ENCODE data around the gene SCARB2.
A peak's percentile ranks its signal among the peaks of the same experiment; 100 is the strongest.

SCARB2 gene

DNA sequence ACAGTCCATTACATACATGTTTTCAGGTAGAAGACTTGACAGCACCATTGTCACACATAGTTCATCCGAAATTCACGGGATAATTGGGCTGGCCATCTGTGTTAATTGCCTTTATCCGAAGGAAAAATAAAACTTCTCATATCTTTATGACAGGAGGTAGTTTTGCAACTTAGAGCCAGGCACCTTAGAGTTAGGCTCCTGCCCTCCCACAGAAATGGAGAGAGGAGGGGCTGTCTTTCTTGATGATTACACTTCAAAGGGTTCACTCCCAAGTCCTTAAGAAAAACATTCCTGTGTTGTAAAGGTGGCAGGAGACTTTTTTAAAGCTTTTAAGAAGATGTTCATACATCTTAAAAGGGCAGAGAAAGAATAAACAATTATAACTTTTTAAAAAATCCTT is 10.5 kb upstream of the SCARB2 start:
- DNase-seq = no peak

- no peak for DNase-seq
Measured at GRCh38 chr4:76219299-76220055, 5.9 kb upstream of the SCARB2 start.

- no peak for DNase-seq
Measured at GRCh38 chr4:76216975-76217814, 3.6 kb upstream of the SCARB2 start.

GRCh38 chr4:76216524-76216923 is 2.9 kb upstream of the SCARB2 start:
- DNase-seq = no peak

DNA sequence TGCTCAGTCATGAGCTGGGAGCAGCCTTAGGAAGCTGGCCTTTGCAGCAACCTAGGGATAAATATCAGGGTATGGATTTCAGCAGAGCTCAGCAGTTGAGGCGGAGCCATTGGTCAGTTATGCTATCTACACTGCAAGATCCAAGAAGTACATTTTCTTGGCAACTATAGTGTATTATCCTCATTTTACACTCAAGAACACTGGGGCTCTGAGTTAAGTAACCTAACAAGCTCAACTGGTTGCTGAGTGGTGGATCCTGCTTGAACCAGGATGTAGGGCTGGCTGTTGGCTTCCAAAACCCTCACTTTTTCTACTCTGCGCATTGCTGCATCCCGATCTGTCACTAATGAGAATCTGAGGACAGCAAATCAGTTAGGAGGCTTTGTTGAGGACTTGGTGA is 1.5 kb upstream of the SCARB2 start:
- DNase-seq = no peak

GRCh38 chr4:76214177-76214675 is 602 bp upstream of the SCARB2 start:
- DNase-seq = no peak

DNA sequence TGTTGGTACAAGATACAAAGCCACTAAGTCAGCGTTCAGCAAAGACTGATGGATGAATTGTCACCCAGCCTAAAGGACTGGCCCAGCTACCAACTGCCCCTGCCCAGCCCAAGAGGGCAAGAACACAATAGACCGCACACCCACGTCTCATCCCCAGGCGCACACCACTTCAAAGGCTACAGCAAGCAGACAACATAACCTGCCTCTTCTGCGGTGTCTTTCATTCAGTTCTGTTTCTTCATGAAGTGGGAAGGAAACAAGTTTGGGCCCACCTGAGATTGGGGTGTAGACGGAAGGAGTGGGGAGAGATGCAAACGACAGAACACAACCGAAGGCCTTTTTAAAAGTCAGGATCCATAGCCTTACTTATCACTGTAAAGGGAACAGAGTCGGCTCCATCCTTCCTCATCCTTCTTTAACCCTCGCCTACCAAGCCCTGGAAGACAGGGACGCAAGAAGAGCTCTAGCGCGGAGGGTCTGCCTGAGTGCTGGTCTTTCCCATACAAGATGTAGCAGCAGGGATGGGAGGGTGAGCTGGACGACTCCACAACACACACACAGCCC is 691 bp downstream of the SCARB2 start:
- peak; percentile 69 for DNase-seq

GRCh38 chr4:76211769-76212708 is 1.6 kb downstream of the SCARB2 start:
- DNase-seq = no peak

- no peak for DNase-seq
Measured at GRCh38 chr4:76210452-76210851, 3.2 kb downstream of the SCARB2 start.

DNA sequence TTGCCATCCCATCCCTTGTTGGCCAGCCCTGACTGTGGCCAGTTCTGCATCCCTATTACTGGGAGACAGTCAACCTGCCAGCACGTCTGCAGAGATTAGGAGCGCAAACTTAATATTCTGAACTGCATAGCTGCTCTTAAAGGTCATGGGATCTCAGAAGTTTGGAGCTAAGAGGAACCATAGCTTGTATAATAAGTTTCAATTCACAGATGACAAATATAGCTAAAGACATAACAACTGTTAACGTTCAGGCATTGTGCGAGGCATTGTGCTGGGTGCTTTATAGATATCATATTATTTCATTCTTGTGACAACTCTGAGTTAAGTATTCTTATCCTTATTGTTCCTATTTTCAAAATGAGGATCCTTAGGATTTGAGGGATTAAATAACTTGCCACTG is 3.7 kb downstream of the SCARB2 start:
- no peak for DNase-seq

DNA sequence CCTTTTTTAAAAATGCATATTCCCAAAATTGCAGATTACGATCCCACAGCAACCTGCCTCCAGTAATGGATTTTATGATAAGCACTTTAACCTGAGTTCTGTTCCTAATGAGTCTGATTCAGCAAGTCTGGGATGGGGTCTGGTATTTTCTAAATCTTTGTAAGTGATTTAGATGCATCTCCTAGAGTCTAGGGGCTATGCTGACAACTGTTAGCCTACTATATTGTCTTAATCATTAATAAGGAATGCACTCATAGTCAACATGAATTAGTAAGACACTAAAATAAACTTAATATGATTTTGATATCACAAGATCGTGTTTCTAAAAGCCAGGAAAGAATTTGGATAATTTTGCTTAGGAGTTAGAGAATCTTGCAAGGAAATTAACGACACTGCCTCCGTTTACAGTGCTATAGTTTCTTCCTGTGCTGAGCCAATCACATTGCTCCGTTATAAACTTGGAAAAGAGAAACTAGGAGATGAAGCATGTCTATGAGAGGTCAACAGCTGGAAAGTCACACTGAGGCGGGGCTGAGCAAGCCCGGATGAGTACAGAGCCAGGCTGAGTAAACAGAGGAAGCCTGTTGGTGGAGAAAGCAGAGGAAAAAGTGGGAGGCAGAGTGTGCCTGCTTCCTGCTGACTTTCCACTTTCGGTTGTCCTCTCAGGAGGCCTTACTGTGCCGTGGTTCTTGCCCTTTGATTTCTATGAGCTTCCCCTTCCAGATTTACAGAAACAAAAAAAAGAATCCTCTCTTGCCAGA is 5.4 kb downstream of the SCARB2 start:
- no peak for DNase-seq

GRCh38 chr4:76207549-76207948 is 6.1 kb downstream of the SCARB2 start:
- no peak for DNase-seq

DNA sequence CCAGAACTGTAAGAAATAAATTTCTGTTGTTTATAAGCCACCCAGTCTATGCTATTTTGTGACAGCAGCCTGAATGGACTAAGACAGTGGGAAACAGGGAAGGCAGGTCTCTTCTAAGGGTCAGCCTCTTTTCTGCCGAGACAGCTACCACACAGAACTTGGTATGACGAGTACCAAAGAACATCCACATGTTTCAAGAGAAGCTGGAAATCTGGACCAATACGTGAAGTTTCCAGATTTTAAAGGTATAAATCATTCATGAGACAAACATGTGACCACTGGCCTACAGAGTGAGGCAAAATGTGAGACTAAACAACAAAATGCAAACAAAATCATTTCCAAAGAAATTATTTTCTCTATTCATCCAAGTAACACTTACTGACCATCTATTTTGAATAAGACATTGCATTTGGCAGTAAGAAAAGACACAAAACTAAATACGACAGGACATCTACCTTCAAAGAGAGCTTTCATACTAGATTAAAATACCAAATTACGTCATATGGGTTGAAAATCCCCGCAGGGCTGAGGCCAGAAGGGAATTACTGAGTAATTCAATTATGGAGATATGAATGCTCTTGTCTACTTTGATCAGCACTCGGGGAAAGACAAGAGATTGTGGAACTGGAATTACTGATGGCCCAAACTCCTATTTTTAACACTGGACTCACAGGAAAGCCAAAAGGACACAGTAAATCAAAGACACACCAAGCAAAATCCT is 7.2 kb downstream of the SCARB2 start:
- DNase-seq = no peak

- DNase-seq = no peak
Measured at GRCh38 chr4:76205476-76205875, 8.1 kb downstream of the SCARB2 start.

DNA sequence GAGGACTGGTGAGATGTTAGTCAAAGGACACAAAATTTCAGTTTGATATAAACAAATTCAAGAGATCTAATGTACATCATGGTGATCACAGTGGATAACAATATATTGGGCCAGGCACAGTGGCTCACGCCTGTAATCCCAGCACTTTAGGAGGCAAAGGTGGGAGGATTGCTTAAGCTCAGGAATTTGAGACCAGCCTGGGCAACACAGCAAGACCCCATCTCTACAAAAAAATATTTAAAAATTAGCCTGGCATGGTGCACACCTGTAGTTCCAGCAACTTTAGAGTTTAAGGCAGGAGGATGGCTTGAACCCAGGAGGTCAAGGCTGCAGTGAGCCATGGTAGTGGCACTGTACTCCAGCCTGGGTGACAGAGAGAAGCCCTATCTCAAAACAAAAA is 8.7 kb downstream of the SCARB2 start:
- no peak for DNase-seq

- DNase-seq = no peak
Measured at GRCh38 chr4:76203541-76203940, 10.1 kb downstream of the SCARB2 start.

DNA sequence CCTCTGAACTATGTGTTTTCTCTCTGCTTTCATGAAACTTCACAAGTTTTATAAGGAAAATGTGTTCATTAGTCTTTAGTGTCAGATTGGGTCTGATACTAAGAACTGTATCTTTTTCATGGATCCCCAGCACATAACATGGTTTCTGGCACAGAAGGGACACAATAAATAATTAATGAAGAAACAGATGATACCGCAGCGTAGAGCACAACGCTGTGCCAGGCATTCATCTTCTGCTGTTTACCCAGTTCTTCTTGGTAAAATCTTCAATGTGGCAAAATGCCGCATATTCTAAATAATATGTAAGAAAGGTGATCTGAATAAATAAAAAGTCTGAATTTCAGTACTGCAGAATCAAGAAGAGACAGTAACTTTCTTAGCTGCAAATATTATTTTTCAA is 12.3 kb downstream of the SCARB2 start:
- no peak for DNase-seq

- DNase-seq = no peak
Measured at GRCh38 chr4:76200771-76201231, 12.8 kb downstream of the SCARB2 start.

- DNase-seq = peak; percentile 22
Measured at GRCh38 chr4:76199664-76200211, 13.9 kb downstream of the SCARB2 start.

GRCh38 chr4:76198411-76199237 is 15.0 kb downstream of the SCARB2 start:
- DNase-seq = peak; percentile 18
